T-helper 22 cell (primary cell): Measurements from ENCODE around the gene ITGAD.

Source experiments
- DNase-seq: peaks from one replicate; pipeline ENCODE4 v3.0.0-alpha.2; 2020; ENCODE audit warnings: low read depth

ITGAD gene

DNA sequence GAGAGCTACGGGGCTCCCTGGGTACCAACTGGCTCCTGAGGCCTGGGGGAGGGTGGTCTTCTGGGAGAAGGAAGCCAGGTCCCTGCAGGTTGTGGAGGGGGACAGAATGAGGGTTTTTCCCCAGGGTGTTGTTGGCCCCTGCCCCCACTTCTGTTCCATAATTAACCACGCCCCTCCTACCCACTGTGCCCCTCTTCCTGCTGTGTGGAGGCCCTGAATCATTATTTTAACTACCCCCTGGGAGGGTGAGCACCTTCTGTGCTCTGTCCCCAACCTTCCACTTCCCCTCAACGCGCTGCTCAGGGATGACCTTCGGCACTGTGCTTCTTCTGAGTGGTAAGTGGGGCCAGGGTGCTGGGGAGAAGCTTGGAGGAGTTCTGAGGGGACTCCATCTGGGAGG is at the start of gene ITGAD:
Gene ITGAD (plus strand): TSS at position 280 of the 400 bp plus-strand sequence. CDS start 26 bp downstream, at position 306.
- DNase-seq: no peak

DNA sequence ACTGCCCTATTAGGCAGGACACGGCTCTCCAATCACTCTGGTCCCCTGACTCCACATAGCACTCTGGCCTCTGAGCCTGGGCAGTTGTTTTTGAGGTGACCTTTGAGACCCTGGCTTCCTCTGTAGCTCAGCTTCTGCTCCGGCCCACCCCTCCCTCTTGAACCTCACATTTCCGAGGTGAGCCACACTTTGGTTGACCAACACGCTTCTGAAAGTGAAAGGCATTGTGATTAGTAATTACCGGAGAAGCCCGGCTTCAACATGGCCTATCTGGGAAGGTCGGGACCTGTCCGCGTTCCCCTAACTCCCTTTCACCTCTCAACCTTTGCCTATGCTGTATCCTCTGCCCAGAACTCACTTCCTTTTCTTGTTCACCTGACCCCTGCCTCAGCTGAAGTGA is 48.4 kb upstream of the ITGAD start:
- DNase-seq: no peak

- DNase-seq: no peak
Measured at GRCh38 chr16:31347445-31347844, 45.7 kb upstream of the ITGAD start.

DNA sequence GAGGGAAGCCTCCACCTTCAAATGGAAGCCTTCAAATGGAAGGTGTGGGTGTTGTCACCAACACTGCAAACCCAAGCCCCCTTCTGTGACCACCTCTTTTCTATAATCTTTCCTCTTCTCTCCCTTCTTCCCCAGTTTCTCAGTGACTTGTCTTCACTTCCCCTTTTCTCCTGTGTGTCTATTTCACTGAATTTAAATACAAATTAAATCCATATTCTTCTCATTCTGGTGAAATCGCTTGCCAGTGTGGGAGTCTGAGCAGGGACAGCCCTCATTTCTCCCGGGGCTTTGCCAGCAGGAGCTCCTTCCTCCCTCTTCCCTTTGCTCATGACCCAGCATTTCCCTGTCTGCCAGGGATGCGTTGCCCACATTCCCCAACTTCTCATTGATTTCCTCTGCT is 44.6 kb upstream of the ITGAD start:
- DNase-seq: no peak

GRCh38 chr16:31350275-31351005 is 42.7 kb upstream of the ITGAD start:
- no peak for DNase-seq

- DNase-seq: no peak
Measured at GRCh38 chr16:31351246-31351941, 41.7 kb upstream of the ITGAD start.

GRCh38 chr16:31351942-31352325 is 41.2 kb upstream of the ITGAD start:
- no peak for DNase-seq

DNA sequence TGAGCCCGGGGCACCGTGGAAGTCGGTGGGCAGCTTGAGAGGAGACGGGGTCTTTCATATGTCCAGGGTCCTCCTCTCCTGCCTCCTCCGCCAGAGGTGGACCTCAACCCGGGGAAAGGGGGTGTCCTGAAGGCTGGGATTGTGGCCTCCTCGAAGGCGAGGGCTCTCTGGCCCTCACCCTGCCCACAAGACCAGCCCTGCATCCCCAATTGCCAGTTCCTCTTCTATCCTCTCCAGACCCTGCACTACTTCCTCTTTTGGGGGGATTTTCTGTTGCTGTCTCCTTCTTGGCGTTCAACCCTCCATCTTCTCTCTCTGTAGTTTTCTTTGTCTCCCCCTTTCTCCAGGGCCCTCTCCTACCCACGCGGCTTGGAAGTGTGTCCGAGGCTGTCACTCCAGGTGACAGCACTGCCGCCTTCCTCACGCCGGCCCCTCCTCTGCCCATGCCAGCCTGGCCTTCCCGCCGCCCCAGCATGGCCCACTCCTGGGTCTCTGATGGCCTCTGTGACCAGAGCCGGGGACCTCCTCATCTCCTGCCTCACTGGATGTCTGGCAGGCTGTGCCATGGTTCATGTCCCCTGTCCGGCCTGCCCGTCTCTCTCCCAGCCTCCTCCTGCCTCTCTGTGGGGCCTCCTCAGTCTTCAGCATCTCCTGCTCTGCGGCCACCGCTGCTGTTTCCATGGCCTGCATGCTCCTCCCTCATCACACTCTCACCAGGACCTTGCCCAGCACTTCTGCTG is 40.6 kb upstream of the ITGAD start:
- no peak for DNase-seq

GRCh38 chr16:31354394-31355291 is 38.5 kb upstream of the ITGAD start, which contains the start of gene ITGAX:
TSS of gene ITGAX (plus strand) at chr16:31355176. CDS start at chr16:31355255, 79 bp downstream.
- no peak for DNase-seq

- DNase-seq: no peak
Measured at GRCh38 chr16:31355431-31356100, 37.6 kb upstream of the ITGAD start.

DNA sequence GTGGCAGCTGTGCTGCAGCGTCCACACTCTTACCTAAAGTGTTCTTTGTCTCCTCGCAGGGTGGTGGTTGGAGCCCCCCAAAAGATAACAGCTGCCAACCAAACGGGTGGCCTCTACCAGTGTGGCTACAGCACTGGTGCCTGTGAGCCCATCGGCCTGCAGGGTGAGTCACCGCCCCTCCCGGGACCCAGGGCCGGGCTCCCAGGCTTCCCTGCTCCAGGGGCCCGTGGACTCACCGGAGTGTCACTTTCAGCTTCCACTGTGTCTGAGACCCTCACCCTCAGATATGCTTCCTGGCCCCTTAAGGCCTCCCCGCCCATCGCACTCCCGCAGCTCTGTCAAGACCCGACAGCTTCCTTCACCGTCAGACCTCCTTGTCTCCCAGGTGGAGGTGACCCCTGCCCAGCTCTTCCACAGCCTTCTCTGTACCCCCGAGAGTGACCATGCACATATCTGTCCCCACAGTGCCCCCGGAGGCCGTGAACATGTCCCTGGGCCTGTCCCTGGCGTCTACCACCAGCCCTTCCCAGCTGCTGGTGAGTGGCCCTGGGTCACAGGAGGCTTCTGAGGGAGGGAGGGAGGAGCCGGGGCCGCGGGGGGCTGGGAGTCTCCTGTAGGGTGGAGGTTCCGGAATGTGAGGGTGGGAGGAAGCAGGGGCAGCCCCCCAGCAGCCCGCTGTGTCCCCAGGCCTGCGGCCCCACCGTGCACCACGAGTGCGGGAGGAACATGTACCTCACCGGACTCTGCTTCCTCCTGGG is 36.4 kb upstream of the ITGAD start:
- no peak for DNase-seq

DNA sequence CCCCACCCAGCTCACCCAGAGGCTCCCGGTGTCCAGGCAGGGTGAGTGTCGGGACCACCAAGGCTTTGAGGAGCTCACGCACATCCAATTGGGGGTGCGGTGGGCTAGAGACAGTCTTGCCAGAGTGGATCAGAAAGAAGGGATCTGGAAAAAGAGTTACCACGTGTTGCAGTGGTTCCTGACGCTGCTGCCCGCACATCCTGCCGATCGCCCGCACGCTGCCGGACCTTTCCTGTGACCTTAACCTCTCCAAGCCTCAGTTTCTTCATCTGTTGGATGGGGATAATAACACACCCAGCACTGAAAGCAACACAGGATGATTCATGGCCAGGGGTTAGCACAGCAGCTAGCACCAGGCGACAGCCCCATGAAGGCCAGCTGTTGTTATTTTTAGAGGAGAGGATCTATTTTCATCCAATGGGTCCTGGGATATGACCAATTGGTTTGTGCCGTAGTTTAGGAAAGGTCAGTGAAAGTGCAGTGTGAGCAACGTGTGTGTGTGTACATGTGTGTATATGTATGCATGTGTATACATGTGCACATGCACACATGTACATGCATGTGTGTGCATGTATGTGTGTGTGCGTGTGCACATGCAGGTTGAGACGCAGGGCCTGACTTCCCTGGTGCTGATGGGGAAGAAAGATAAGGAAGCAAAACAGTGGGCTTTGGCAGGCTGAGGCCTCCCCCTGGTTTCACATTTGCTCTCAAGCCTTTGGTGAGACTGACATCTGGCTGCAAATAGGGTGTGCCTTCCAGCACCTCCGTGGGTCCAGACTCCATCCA is 35.6 kb upstream of the ITGAD start:
- no peak for DNase-seq

- DNase-seq: no peak
Measured at GRCh38 chr16:31360251-31360650, 32.9 kb upstream of the ITGAD start.

- DNase-seq: no peak
Measured at GRCh38 chr16:31361201-31362110, 31.7 kb upstream of the ITGAD start.

DNA sequence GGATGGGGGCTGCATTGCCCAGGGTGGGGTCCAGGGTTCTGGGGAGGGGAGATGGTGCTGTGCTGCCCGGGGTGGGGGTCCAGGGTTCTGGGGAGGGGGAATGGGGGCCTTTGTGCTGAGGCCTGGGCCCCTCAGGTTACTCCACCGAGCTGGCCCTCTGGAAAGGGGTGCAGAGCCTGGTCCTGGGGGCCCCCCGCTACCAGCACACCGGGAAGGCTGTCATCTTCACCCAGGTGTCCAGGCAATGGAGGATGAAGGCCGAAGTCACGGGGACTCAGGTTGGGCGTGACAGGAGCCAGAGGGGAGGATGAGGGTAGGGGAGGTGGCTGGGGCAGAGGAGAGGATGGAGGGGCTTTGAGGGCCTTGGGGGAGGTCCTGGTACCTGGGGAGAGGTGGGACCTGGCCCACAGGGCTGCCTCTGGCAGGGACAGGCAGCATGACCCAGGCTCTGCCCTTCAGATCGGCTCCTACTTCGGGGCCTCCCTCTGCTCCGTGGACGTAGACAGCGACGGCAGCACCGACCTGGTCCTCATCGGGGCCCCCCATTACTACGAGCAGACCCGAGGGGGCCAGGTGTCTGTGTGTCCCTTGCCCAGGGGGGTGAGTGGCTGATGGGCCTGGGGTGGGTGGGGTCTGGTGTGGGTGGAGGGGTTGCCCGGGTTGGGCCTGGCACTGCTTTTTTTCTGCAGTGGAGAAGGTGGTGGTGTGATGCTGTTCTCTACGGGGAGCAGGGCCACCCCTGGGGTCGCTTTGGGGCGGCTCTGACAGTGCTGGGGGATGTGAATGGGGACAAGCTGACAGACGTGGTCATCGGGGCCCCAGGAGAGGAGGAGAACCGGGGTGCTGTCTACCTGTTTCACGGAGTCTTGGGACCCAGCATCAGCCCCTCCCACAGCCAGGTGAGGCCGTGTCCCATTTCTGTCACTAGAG is 30.4 kb upstream of the ITGAD start:
- no peak for DNase-seq

DNA sequence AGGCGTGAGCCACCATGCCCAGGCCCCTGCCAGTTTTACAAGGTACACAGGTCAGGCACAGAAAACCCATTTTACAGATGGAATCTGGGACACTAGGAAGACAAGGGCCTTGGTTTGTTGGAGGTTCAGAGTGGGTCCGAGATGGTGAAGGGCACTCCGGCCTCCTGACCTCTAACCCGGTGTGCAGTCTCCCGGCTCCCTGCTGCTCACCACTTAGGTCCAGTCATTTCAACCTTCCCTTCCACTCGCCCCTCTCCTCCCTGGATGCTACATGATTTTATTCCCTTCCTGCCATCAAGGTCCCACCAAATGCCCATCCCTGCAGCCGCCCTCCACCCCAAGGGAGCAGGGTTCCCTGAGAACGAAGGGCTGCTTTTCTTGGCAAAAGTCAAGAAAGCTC is 29.4 kb upstream of the ITGAD start:
- DNase-seq: no peak

- DNase-seq: no peak
Measured at GRCh38 chr16:31364421-31364820, 28.7 kb upstream of the ITGAD start.
